ENCODE measurements around the gene RHO. TPM values are rescaled to one million over a fixed set of nuclear protein-coding genes. Genes with fewer than 3 reads are reported as not detected.
"Not testable (repeated sequence)": the region's sequence is repeated elsewhere in the genome, so short reads cannot be mapped to it uniquely, and the experiment has no call there.

Gene RHO
- total RNA-seq, 1 experiment from 2014 or later: not detected

DNA sequence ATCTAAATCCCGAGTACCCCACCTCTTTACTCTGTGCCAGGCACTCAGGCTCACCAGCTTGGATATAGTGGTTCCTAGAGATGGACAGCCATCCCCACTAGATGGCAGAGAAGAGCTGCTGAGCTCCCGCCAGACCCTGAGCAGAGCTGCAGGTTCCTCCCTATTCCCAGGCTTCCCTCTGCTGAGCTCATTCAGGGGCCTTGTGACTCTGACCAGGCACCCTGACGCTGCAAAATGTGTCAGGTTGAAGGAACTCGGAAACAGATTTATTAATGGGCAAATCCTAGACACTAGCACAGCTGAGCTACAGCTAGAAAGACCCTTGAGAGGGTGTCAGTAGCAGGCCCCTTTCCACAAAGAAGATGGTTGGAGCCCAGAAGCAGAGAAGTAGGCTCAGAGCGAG, 38.2 kb upstream of the RHO start:
- Mint-ChIP-seq H3K4me1 (peaks cover 42% of the 10 kb centered on the region), H3K9me3 (no peaks in the 10 kb centered on the region), H3K27ac (peak overlapping the region; percentile 28; the same call in 1 of the 2 replicates), H3K36me3 (peaks cover 9% of the 10 kb centered on the region), H3K27me3 (ENCODE audit: low read depth) (no peaks in the 10 kb centered on the region; the same call in none of the 2 replicates), H3K4me3 (no peak overlapping the region)
- ChIA-PET CTCF (interaction anchor here (0.6 to 2.3 kb wide), 70 partner anchors 9 to 512 kb away, joined by 3 to 84 read pairs (median 6); partner anchors contain the start of genes EFCAB12, H1-8, IFT122 and MBD4), POLR2A (interaction anchor here (1.1 kb wide), 1 partner anchor 136 kb away, joined by 3 read pairs; no protein-coding TSS in a partner anchor)
- TF ChIP-seq, protein P1, sequence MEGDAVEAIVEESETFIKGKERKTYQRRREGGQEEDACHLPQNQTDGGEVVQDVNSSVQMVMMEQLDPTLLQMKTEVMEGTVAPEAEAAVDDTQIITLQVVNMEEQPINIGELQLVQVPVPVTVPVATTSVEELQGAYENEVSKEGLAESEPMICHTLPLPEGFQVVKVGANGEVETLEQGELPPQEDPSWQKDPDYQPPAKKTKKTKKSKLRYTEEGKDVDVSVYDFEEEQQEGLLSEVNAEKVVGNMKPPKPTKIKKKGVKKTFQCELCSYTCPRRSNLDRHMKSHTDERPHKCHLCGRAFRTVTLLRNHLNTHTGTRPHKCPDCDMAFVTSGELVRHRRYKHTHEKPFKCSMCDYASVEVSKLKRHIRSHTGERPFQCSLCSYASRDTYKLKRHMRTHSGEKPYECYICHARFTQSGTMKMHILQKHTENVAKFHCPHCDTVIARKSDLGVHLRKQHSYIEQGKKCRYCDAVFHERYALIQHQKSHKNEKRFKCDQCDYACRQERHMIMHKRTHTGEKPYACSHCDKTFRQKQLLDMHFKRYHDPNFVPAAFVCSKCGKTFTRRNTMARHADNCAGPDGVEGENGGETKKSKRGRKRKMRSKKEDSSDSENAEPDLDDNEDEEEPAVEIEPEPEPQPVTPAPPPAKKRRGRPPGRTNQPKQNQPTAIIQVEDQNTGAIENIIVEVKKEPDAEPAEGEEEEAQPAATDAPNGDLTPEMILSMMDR (IDR thresholded peaks at IDR 0.05): peak; percentile 69
- TF ChIP-seq ZNF263 (CRISPR knock-in tag; IDR thresholded peaks at IDR 0.05; ENCODE audit: low read depth): no peak
- DNase-seq (ENCODE audit: low spot score) (peak; percentile 76), ATAC-seq (peak; percentile 91)

DNA sequence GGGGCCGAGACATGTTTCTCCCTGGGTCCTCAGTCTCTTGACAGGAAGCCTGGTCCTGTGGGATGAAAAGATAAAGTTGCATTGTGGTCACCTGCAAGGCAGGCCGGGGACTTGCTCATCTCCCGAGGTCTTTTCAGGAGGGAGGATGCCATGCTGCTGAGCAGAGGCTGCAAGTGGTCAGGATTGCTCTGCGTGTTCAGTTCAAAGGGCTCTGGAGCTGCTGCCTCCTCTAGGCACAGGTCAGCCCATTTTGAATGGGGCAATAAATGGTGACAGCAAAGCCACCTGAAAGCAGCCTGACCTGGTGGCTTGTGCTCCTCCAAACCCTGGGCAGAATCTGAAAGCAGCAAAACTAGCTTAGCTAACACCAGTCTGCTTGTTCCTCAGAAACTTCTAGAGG, 37.4 kb upstream of the RHO start:
- H3K27me3 Mint-ChIP-seq (ENCODE audit: low read depth); ATAC-seq; POLR2A ChIA-PET; DNase-seq (ENCODE audit: low spot score); H3K4me3 Mint-ChIP-seq; H3K9me3 Mint-ChIP-seq: not testable (repeated sequence)
- H3K27ac Mint-ChIP-seq: peak overlapping the region; percentile 28
- H3K4me1 Mint-ChIP-seq: peaks cover 39% of the 10 kb centered on the region
- H3K36me3 Mint-ChIP-seq: peaks cover 14% of the 10 kb centered on the region
- CTCF ChIA-PET: interaction anchor here (0.9 to 2.3 kb wide), 15 partner anchors 19 to 511 kb away, joined by 3 to 84 read pairs (median 12); partner anchors contain the start of gene RHO

DNA sequence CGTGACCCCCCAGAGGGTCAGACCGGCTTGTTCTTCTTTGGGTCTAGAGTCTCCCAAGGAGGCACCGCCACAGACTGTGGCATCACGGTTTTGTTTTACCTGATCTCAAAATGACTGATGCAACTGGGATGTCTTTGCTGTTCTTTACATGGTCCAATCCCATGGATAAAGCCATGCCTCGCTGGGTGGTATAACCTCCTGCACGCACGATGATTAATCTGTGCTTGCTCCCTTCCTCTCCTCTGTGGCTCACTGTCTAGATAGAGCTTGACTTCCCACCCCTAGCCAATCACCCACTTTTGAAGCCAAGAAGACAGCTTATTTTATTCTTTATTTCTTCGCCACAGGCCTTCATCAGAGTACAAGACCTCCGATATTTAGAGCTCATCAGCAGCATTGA, 36.6 kb upstream of the RHO start:
- no peak for DNase-seq (ENCODE audit: low spot score)
- no peak overlapping the region for H3K4me3 Mint-ChIP-seq
- H3K27me3 Mint-ChIP-seq (ENCODE audit: low read depth): no peaks in the 10 kb centered on the region; the same call in none of the 2 replicates
- TF ChIP-seq TEAD4 (CRISPR knock-in tag; IDR thresholded peaks at IDR 0.05): no peak
- no peak for TF ChIP-seq SMAD3 (CRISPR knock-in tag; IDR thresholded peaks at IDR 0.05; ENCODE audit: borderline replicate concordance)
- TF ChIP-seq FOXK1 (CRISPR knock-in tag; IDR thresholded peaks at IDR 0.05): no peak
- TF ChIP-seq EMX1 (CRISPR knock-in tag; IDR thresholded peaks at IDR 0.05): no peak
- no peak for TF ChIP-seq GRHL2 (CRISPR knock-in tag; IDR thresholded peaks at IDR 0.05; ENCODE audit: insufficient replicate concordance, severe bottlenecking)
- TF ChIP-seq, protein P2, sequence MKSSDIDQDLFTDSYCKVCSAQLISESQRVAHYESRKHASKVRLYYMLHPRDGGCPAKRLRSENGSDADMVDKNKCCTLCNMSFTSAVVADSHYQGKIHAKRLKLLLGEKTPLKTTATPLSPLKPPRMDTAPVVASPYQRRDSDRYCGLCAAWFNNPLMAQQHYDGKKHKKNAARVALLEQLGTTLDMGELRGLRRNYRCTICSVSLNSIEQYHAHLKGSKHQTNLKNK (CRISPR knock-in tag; IDR thresholded peaks at IDR 0.05): no peak
- TF ChIP-seq, protein P3, sequence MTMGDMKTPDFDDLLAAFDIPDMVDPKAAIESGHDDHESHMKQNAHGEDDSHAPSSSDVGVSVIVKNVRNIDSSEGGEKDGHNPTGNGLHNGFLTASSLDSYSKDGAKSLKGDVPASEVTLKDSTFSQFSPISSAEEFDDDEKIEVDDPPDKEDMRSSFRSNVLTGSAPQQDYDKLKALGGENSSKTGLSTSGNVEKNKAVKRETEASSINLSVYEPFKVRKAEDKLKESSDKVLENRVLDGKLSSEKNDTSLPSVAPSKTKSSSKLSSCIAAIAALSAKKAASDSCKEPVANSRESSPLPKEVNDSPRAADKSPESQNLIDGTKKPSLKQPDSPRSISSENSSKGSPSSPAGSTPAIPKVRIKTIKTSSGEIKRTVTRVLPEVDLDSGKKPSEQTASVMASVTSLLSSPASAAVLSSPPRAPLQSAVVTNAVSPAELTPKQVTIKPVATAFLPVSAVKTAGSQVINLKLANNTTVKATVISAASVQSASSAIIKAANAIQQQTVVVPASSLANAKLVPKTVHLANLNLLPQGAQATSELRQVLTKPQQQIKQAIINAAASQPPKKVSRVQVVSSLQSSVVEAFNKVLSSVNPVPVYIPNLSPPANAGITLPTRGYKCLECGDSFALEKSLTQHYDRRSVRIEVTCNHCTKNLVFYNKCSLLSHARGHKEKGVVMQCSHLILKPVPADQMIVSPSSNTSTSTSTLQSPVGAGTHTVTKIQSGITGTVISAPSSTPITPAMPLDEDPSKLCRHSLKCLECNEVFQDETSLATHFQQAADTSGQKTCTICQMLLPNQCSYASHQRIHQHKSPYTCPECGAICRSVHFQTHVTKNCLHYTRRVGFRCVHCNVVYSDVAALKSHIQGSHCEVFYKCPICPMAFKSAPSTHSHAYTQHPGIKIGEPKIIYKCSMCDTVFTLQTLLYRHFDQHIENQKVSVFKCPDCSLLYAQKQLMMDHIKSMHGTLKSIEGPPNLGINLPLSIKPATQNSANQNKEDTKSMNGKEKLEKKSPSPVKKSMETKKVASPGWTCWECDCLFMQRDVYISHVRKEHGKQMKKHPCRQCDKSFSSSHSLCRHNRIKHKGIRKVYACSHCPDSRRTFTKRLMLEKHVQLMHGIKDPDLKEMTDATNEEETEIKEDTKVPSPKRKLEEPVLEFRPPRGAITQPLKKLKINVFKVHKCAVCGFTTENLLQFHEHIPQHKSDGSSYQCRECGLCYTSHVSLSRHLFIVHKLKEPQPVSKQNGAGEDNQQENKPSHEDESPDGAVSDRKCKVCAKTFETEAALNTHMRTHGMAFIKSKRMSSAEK (CRISPR knock-in tag; IDR thresholded peaks at IDR 0.05; ENCODE audit: borderline replicate concordance): no peak
- TF ChIP-seq SOX15 (CRISPR knock-in tag; IDR thresholded peaks at IDR 0.05): no peak
- TF ChIP-seq, protein P4, sequence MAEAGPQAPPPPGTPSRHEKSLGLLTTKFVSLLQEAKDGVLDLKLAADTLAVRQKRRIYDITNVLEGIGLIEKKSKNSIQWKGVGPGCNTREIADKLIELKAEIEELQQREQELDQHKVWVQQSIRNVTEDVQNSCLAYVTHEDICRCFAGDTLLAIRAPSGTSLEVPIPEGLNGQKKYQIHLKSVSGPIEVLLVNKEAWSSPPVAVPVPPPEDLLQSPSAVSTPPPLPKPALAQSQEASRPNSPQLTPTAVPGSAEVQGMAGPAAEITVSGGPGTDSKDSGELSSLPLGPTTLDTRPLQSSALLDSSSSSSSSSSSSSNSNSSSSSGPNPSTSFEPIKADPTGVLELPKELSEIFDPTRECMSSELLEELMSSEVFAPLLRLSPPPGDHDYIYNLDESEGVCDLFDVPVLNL (CRISPR knock-in tag; IDR thresholded peaks at IDR 0.05; ENCODE audit: borderline replicate concordance, low read depth): no peak
- no peak for TF ChIP-seq CBFB (CRISPR knock-in tag; IDR thresholded peaks at IDR 0.05; ENCODE audit: low read depth)
- TF ChIP-seq, protein P5, sequence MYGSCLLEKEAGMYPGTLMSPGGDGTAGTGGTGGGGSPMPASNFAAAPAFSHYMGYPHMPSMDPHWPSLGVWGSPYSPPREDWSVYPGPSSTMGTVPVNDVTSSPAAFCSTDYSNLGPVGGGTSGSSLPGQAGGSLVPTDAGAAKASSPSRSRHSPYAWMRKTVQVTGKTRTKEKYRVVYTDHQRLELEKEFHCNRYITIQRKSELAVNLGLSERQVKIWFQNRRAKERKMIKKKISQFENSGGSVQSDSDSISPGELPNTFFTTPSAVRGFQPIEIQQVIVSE (CRISPR knock-in tag; IDR thresholded peaks at IDR 0.05; ENCODE audit: borderline replicate concordance): no peak
- TF ChIP-seq, protein P6, sequence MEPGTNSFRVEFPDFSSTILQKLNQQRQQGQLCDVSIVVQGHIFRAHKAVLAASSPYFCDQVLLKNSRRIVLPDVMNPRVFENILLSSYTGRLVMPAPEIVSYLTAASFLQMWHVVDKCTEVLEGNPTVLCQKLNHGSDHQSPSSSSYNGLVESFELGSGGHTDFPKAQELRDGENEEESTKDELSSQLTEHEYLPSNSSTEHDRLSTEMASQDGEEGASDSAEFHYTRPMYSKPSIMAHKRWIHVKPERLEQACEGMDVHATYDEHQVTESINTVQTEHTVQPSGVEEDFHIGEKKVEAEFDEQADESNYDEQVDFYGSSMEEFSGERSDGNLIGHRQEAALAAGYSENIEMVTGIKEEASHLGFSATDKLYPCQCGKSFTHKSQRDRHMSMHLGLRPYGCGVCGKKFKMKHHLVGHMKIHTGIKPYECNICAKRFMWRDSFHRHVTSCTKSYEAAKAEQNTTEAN (CRISPR knock-in tag; IDR thresholded peaks at IDR 0.05): no peak
- peaks cover 19% of the 10 kb centered on the region for H3K36me3 Mint-ChIP-seq
- peaks cover 35% of the 10 kb centered on the region for H3K4me1 Mint-ChIP-seq
- CTCF ChIA-PET: interaction anchor here (0.6 to 1.5 kb wide), 4 partner anchors 52 to 135 kb away, joined by 3 to 5 read pairs (median 4); partner anchors contain the start of genes IFT122 and MBD4
- ATAC-seq: no peak
- H3K27ac Mint-ChIP-seq: 0 out of 2 replicates have a peak overlapping the region, but pooled peaks have one; percentile 46
- POLR2A ChIA-PET: interaction anchor here (1.5 kb wide), 1 partner anchor 70 kb away, joined by 3 read pairs; no protein-coding TSS in a partner anchor
- H3K9me3 Mint-ChIP-seq: no peaks in the 10 kb centered on the region

All from WTC11 (cell line).